BE2C (cell line): ENCODE data around the gene PRDM10. TPM values are rescaled to one million over a fixed set of nuclear protein-coding genes. Genes with fewer than 3 reads are reported as not detected.

Experiments
- DNase-seq: peaks from one replicate; pipeline ENCODE4 v3.0.0-alpha.2; 2020
- H3K27me3 ChIP-seq: fragments of 250-450 bp; sonication (Bioruptor Pico); 2 replicates; pipeline ENCODE4 v1.5.1; 2020; ENCODE audit warnings: mild to moderate bottlenecking
- H3K36me3 ChIP-seq: fragments of 250-450 bp; sonication (Bioruptor Pico); 2 replicates; pipeline ENCODE4 v1.5.1; 2020; ENCODE audit warnings: mild to moderate bottlenecking
- H3K4me1 ChIP-seq: fragments of 250-450 bp; sonication (Bioruptor Pico); 2 replicates; pipeline ENCODE4 v1.5.1; 2020
- H3K4me3 ChIP-seq: 2 replicates; pipeline ENCODE4 v1.5.1; 2011; ENCODE audit warnings: low read depth, low read length
- H3K9me3 ChIP-seq: fragments of 250-450 bp; sonication (Bioruptor Pico); 2 replicates; pipeline ENCODE4 v1.5.1; 2020
- polyA plus RNA-seq: library from polyadenylated mRNA; unstranded; fragments of >200 nt; gene quantifications from one replicate; pipeline ENCODE4 v1.2.1, GENCODE V29; 2012; ENCODE audit warnings: low read depth, missing spikeins; ENCODE audit not compliant: insufficient read length, insufficient read depth
- TF ChIP-seq, protein P1 (sequence below): IDR thresholded peaks from 2 replicates; pipeline ENCODE4 v1.5.1; 2012; ENCODE audit warnings: mild to moderate bottlenecking, low read depth, low read length

The PRDM10 gene, protein sequence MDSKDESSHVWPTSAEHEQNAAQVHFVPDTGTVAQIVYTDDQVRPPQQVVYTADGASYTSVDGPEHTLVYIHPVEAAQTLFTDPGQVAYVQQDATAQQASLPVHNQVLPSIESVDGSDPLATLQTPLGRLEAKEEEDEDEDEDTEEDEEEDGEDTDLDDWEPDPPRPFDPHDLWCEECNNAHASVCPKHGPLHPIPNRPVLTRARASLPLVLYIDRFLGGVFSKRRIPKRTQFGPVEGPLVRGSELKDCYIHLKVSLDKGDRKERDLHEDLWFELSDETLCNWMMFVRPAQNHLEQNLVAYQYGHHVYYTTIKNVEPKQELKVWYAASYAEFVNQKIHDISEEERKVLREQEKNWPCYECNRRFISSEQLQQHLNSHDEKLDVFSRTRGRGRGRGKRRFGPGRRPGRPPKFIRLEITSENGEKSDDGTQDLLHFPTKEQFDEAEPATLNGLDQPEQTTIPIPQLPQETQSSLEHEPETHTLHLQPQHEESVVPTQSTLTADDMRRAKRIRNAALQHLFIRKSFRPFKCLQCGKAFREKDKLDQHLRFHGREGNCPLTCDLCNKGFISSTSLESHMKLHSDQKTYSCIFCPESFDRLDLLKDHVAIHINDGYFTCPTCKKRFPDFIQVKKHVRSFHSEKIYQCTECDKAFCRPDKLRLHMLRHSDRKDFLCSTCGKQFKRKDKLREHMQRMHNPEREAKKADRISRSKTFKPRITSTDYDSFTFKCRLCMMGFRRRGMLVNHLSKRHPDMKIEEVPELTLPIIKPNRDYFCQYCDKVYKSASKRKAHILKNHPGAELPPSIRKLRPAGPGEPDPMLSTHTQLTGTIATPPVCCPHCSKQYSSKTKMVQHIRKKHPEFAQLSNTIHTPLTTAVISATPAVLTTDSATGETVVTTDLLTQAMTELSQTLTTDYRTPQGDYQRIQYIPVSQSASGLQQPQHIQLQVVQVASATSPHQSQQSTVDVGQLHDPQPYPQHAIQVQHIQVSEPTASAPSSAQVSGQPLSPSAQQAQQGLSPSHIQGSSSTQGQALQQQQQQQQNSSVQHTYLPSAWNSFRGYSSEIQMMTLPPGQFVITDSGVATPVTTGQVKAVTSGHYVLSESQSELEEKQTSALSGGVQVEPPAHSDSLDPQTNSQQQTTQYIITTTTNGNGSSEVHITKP
- 5.4 TPM for polyA plus RNA-seq

DNA sequence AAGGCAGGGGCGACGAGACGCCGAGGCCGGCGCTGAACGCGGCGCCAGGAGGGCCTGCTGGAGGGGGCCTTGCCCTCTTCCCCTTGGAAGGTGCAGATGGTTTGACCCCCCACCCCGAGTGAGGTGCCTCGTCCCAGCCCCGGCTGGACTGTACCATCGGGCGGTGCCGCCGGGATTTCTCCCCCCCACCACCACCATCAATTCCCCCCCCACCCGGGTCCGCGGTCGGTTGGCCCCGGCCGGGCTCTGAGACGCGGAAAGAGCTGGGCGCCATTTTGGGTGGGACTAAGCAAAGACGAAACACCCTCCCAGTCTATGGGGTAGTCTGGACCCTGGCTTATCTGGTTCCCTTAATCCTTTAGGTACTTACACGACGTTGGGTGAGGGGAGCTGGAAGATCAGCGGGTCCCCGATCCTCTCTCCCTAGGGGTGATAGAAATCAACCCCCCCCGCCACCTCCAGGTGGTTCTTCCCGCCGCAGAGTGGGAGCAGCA is at the start of gene PRDM10:
TSS of gene PRDM10 (minus strand) at position 484 of the 494 bp plus-strand sequence. CDS start 41,871 bp downstream, outside the sequence.
- Histone ChIP-seq H3K36me3 (no peaks in the 10 kb centered on the region), H3K4me3 (peak within 1 kb of the TSS; percentile 88), H3K4me1 (no peaks in the 10 kb centered on the region), H3K9me3 (no peaks in the 10 kb centered on the region), H3K27me3 (no peaks in the 10 kb centered on the region)
- peak; percentile 94 for DNase-seq
- TF ChIP-seq, protein P1, sequence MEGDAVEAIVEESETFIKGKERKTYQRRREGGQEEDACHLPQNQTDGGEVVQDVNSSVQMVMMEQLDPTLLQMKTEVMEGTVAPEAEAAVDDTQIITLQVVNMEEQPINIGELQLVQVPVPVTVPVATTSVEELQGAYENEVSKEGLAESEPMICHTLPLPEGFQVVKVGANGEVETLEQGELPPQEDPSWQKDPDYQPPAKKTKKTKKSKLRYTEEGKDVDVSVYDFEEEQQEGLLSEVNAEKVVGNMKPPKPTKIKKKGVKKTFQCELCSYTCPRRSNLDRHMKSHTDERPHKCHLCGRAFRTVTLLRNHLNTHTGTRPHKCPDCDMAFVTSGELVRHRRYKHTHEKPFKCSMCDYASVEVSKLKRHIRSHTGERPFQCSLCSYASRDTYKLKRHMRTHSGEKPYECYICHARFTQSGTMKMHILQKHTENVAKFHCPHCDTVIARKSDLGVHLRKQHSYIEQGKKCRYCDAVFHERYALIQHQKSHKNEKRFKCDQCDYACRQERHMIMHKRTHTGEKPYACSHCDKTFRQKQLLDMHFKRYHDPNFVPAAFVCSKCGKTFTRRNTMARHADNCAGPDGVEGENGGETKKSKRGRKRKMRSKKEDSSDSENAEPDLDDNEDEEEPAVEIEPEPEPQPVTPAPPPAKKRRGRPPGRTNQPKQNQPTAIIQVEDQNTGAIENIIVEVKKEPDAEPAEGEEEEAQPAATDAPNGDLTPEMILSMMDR = no peak

DNA sequence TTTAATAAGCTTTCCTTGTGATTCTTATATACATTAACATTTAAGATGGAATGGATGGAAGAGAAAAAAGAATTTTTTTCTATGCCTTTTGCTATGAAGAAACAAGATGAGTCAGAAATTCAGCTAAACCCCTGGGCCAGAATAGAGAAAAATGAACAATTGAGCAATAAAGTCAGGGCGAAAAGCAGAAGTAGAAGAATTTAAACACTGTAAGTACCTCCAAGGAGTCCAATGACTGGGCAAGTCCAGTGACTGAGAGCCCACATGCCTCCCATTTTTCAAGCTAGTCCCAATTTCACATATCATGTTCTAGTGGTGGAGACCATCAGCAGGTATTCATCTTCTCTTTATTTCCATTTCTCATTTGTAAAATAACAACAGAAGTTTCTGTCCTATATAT is 48.4 kb upstream of the PRDM10 start:
- TF ChIP-seq, protein P1 = no peak
- H3K4me3 ChIP-seq = no peak overlapping the region
- H3K27me3 ChIP-seq = no peaks in the 10 kb centered on the region
- H3K4me1 ChIP-seq = no peaks in the 10 kb centered on the region
- H3K36me3 ChIP-seq = no peaks in the 10 kb centered on the region
- no peak for DNase-seq
- H3K9me3 ChIP-seq = no peaks in the 10 kb centered on the region

- H3K4me1 ChIP-seq = no peaks in the 10 kb centered on the region
- no peaks in the 10 kb centered on the region for H3K9me3 ChIP-seq
- no peaks in the 10 kb centered on the region for H3K27me3 ChIP-seq
- no peaks in the 10 kb centered on the region for H3K36me3 ChIP-seq
- TF ChIP-seq, protein P1 = no peak
- DNase-seq = no peak
- no peak overlapping the region for H3K4me3 ChIP-seq
Measured at GRCh38 chr11:130050257-130050656, 47.6 kb upstream of the PRDM10 start.

DNA sequence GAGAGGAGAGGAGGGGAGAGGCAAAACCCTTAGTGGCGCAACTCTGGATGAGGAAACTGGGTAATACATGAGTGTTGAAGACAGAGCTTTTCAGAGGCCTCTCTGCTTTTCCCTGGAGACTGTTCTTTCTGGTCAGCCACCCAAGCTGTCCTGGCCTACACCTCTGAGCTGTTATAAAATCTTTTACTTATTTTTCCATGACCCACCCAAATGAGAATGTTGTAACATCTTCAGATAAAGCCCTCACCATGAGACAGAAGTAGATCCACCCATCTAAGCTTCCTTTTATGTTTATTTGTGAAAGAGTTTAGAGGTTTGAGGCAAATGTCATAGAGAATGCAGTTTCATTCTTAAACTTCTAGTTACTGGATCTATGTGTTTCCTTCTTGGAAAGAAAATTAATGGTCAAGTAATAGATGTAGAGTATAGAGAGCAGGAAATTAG is 46.7 kb upstream of the PRDM10 start:
- Histone ChIP-seq H3K36me3 (no peaks in the 10 kb centered on the region), H3K4me1 (no peaks in the 10 kb centered on the region), H3K9me3 (no peaks in the 10 kb centered on the region), H3K27me3 (no peaks in the 10 kb centered on the region), H3K4me3 (no peak overlapping the region)
- TF ChIP-seq, protein P1 = no peak
- DNase-seq = no peak

DNA sequence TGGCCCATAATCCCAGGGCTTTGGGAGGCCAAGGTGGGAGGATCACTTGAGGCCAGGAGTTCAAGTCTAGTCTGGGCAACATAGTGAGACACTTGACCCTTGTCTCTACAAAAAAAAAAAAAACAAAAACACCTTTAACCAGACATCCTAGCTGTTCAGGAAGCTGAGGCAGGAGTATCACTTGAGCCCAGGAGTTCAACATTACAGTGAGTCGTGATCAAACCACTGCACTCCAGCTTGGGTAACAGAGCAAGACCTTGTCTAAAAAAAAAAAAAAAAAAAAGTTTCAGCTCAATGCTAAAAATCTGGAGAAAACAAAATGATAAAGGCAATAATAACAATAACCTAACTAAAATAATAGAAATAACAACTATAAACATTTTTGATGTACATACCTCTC is 44.5 kb upstream of the PRDM10 start:
- no peaks in the 10 kb centered on the region for H3K36me3 ChIP-seq
- no peak overlapping the region for H3K4me3 ChIP-seq
- H3K9me3 ChIP-seq = no peaks in the 10 kb centered on the region
- no peak for DNase-seq
- H3K27me3 ChIP-seq = no peaks in the 10 kb centered on the region
- no peaks in the 10 kb centered on the region for H3K4me1 ChIP-seq
- TF ChIP-seq, protein P1 = no peak
